Measurements from ENCODE around the gene SARS1.

DNA sequence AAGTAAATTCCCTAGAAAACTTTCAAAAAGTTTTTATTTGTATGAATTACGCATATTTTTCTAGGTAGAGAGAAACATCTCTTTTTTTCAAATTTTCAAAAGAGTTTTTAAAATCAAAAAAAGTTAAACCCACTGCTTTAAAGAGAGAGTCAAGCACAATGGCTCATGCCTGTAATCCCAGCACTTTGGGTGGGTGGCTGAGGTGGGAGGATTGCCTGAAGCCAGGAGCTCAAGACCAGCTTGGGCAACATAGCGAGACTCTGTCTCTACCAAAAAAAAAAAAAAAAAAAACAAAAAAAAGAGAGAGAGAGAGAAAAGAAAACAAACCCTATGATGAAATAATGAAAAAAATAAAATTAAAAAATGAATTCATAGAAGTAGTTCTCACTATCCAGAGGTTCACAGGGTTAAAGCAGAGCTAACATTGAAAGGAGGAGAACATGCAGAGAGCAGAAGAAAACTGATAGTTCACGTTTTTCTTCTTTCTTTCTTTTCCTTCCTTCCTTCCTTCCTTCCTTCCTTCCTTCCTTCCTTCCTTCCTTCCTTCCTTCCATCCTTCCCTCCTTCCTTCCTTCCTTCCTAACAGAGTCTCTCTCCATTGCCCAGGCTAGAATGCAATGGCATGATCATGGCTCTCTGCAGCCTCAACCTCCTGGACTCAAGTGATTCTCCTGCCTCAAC lies 30.5 kb upstream of the SARS1 start:
- TF ChIP-seq, protein P1, sequence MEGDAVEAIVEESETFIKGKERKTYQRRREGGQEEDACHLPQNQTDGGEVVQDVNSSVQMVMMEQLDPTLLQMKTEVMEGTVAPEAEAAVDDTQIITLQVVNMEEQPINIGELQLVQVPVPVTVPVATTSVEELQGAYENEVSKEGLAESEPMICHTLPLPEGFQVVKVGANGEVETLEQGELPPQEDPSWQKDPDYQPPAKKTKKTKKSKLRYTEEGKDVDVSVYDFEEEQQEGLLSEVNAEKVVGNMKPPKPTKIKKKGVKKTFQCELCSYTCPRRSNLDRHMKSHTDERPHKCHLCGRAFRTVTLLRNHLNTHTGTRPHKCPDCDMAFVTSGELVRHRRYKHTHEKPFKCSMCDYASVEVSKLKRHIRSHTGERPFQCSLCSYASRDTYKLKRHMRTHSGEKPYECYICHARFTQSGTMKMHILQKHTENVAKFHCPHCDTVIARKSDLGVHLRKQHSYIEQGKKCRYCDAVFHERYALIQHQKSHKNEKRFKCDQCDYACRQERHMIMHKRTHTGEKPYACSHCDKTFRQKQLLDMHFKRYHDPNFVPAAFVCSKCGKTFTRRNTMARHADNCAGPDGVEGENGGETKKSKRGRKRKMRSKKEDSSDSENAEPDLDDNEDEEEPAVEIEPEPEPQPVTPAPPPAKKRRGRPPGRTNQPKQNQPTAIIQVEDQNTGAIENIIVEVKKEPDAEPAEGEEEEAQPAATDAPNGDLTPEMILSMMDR (IDR thresholded peaks at IDR 0.05; ENCODE audit: insufficient read depth, low read length): no peak
- no peak for TF ChIP-seq SPI1 (IDR thresholded peaks at IDR 0.05; ENCODE audit: borderline replicate concordance, low read depth)

Data from HL-60 (cell line).